ENCODE data around the gene DMD. TPM values are rescaled to one million over a fixed set of nuclear protein-coding genes. Genes with fewer than 3 reads are reported as not detected.

DMD gene
- total RNA-seq, 1 experiment from 2014 or later: 47.2 TPM

- DNase-seq: no peak
- Histone ChIP-seq H3K36me3 (ENCODE audit: control insufficient read depth, insufficient read depth, low read length) (no peaks in the 10 kb centered on the region), H3K4me1 (no peaks in the 10 kb centered on the region), H3K27me3 (replicated peaks; ENCODE audit: control insufficient read depth, insufficient read depth, low read length) (no peaks in the 10 kb centered on the region), H3K9me3 (no peaks in the 10 kb centered on the region), H3K4me3 (ENCODE audit: low read depth, low read length) (no peak overlapping the region)
- no TSS peak for BruUV-seq (replicated peaks)
- intact Hi-C loops (cut with micrococcal nuclease; ENCODE audit: unreplicated experiment): no loop called here
- H3K4me3 Mint-ChIP-seq (ENCODE audit: unreplicated experiment): no peak overlapping the region
- no peak for TF ChIP-seq CTCF (IDR thresholded peaks at IDR 0.05; ENCODE audit: insufficient read depth in 1 of 2, low read depth in 1 of 2, low read length in 1 of 2, severe bottlenecking in 1 of 2, unreplicated experiment in 1 of 2)
- ChIA-PET CTCF (no interaction called here), POLR2A (no interaction called here)
- H3K27ac Mint-ChIP-seq (ENCODE audit: unreplicated experiment): no peak overlapping the region
- H3K27me3 Mint-ChIP-seq (ENCODE audit: insufficient read depth, unreplicated experiment): no peaks in the 10 kb centered on the region
- no peaks in the 10 kb centered on the region for H3K4me1 Mint-ChIP-seq (ENCODE audit: low read depth, unreplicated experiment)
- no peaks in the 10 kb centered on the region for H3K36me3 Mint-ChIP-seq (ENCODE audit: insufficient read depth, unreplicated experiment)
- H3K9me3 Mint-ChIP-seq (ENCODE audit: unreplicated experiment): no peaks in the 10 kb centered on the region
Observed at GRCh38 chrX:31894152-31894551, 1317.2 kb downstream of the DMD start.

- no peaks in the 10 kb centered on the region for H3K36me3 Mint-ChIP-seq (ENCODE audit: insufficient read depth, unreplicated experiment)
- no peak for DNase-seq
- H3K4me3 Mint-ChIP-seq (ENCODE audit: unreplicated experiment): no peak overlapping the region
- no TSS peak for BruUV-seq (replicated peaks)
- ChIA-PET CTCF (no interaction called here), POLR2A (no interaction called here)
- no peak overlapping the region for H3K4me3 ChIP-seq (ENCODE audit: low read depth, low read length)
- no peaks in the 10 kb centered on the region for H3K4me1 ChIP-seq
- no peak for TF ChIP-seq CTCF (IDR thresholded peaks at IDR 0.05; ENCODE audit: insufficient read depth in 1 of 2, low read depth in 1 of 2, low read length in 1 of 2, severe bottlenecking in 1 of 2, unreplicated experiment in 1 of 2)
- no peaks in the 10 kb centered on the region for H3K9me3 ChIP-seq
- no peaks in the 10 kb centered on the region for H3K36me3 ChIP-seq (ENCODE audit: control insufficient read depth, insufficient read depth, low read length)
- H3K27me3 Mint-ChIP-seq (ENCODE audit: insufficient read depth, unreplicated experiment): no peaks in the 10 kb centered on the region
- no peaks in the 10 kb centered on the region for H3K27me3 ChIP-seq (replicated peaks; ENCODE audit: control insufficient read depth, insufficient read depth, low read length)
- no peaks in the 10 kb centered on the region for H3K4me1 Mint-ChIP-seq (ENCODE audit: low read depth, unreplicated experiment)
- no peaks in the 10 kb centered on the region for H3K9me3 Mint-ChIP-seq (ENCODE audit: unreplicated experiment)
- intact Hi-C loops (cut with micrococcal nuclease; ENCODE audit: unreplicated experiment): no loop called here
- H3K27ac Mint-ChIP-seq (ENCODE audit: unreplicated experiment): no peak overlapping the region
Observed at GRCh38 chrX:31893525-31893924, 1317.8 kb downstream of the DMD start.

GRCh38 chrX:31889088-31889487 lies 1322.3 kb downstream of the DMD start:
- no peaks in the 10 kb centered on the region for H3K4me1 ChIP-seq
- Mint-ChIP-seq H3K9me3 (ENCODE audit: unreplicated experiment) (no peaks in the 10 kb centered on the region), H3K27ac (ENCODE audit: unreplicated experiment) (no peak overlapping the region), H3K4me3 (ENCODE audit: unreplicated experiment) (no peak overlapping the region), H3K27me3 (ENCODE audit: insufficient read depth, unreplicated experiment) (no peaks in the 10 kb centered on the region), H3K36me3 (ENCODE audit: insufficient read depth, unreplicated experiment) (no peaks in the 10 kb centered on the region), H3K4me1 (ENCODE audit: low read depth, unreplicated experiment) (no peaks in the 10 kb centered on the region)
- intact Hi-C loops (cut with micrococcal nuclease; ENCODE audit: unreplicated experiment): no loop called here
- no peak overlapping the region for H3K4me3 ChIP-seq (ENCODE audit: low read depth, low read length)
- TF ChIP-seq CTCF (IDR thresholded peaks at IDR 0.05; ENCODE audit: insufficient read depth in 1 of 2, low read depth in 1 of 2, low read length in 1 of 2, severe bottlenecking in 1 of 2, unreplicated experiment in 1 of 2): no peak
- H3K9me3 ChIP-seq: no peaks in the 10 kb centered on the region
- CTCF ChIA-PET: no interaction called here
- H3K27me3 ChIP-seq (replicated peaks; ENCODE audit: control insufficient read depth, insufficient read depth, low read length): no peaks in the 10 kb centered on the region
- DNase-seq: no peak
- POLR2A ChIA-PET: no interaction called here
- BruUV-seq (replicated peaks): no TSS peak
- H3K36me3 ChIP-seq (ENCODE audit: control insufficient read depth, insufficient read depth, low read length): no peaks in the 10 kb centered on the region

Data from Caco-2 (cell line).